H1 (cell line): ENCODE measurements around the gene DHX29. TPM values are rescaled to one million over a fixed set of nuclear protein-coding genes. Genes with fewer than 3 reads are reported as not detected.

Experiments
- BRCA1 ChIP-seq: IDR thresholded peaks from 2 replicates; pipeline ENCODE4 v1.6.1; 2012; ENCODE audit warnings: low read depth, low read length, improper control_type of control experiment
- CHD7 ChIP-seq: fragments of 300-600 bp; sonication (generic); IDR thresholded peaks from 2 replicates; pipeline ENCODE4 v1.7.1; 2012; ENCODE audit warnings: low read length, moderate library complexity, mild to moderate bottlenecking, inconsistent platforms; ENCODE audit not compliant: insufficient replicate concordance
- CREB1 ChIP-seq: IDR thresholded peaks from 2 replicates; pipeline ENCODE4 v1.6.1; 2012; ENCODE audit warnings: inconsistent platforms
- HDAC2 ChIP-seq, 2 experiments: fragments of 300-600 bp in 1 of 2; sonication (generic) in 1 of 2; IDR thresholded peaks; 2 replicates each; pipeline ENCODE4 v1.6.1; 2011 to 2012; ENCODE audit warnings: low read depth in 2 of 2, low read length in 2 of 2, mild to moderate bottlenecking in 2 of 2, moderate library complexity in 2 of 2, borderline replicate concordance in 1 of 2, inconsistent platforms in 1 of 2
- POLR2AphosphoS5 ChIP-seq: IDR thresholded peaks from 2 replicates; pipeline ENCODE4 v1.6.1; 2011; ENCODE audit warnings: low read depth, low read length
- SIX5 ChIP-seq: IDR thresholded peaks from 2 replicates; pipeline ENCODE4 v1.6.1; 2011; ENCODE audit warnings: mild to moderate bottlenecking, low read depth, low read length
- SRF ChIP-seq: IDR thresholded peaks from 2 replicates; pipeline ENCODE4 v1.6.1; 2011; ENCODE audit warnings: mild to moderate bottlenecking, low read depth, low read length, moderate library complexity
- YY1 ChIP-seq: IDR thresholded peaks from 2 replicates; pipeline ENCODE4 v1.6.1; 2011; ENCODE audit warnings: low read depth, mild to moderate bottlenecking, low read length
- polyA plus RNA-seq, 7 experiments: library from polyadenylated mRNA; depleted of rRNA in 3 of 7; stranded (reverse) in 5 of 7; unstranded in 2 of 7; fragments of >200 nt in 5 of 7; fragments of 200-250 nt in 2 of 7; gene quantifications; 1 replicate in 5 of 7; 2 replicates in 1 of 7; 4 replicates in 1 of 7; pipeline versions ENCODE4 v1.2.1 to v1.2.3, GENCODE V29; 2011 to 2013; ENCODE audit warnings: missing spikeins in 2 of 7, mixed read lengths in 2 of 7
- total RNA-seq: library from RNA; stranded (reverse); fragmentation: NEBNext Ultra II Directional; extraction: Animal tissue kit (Norgen Biotek cat#: 25700); gene quantifications from 2 replicates; pipeline ENCODE4 v1.2.1, GENCODE V29; 2021

DHX29 gene
- total and polyA plus RNA-seq, 2 of the 8 experiments (the other 6 are each of a cell fraction or from before 2014, with no cell fraction given): 3.4 to 32.1 TPM

- TF ChIP-seq BRCA1 (no peak), CHD7 (no peak), HDAC2 (IDR thresholded peaks at IDR 0.05; ENCODE audit: borderline replicate concordance in 1 of 2, low read depth in 2 of 2, low read length in 2 of 2) (no peak), CREB1 (no peak), YY1 (no peak), POLR2AphosphoS5 (no peak), SIX5 (no peak), SRF (no peak)
- TF ChIP-seq, all 59 proteins: peak for 0
These were observed 87.7 kb downstream of the DHX29 start (continued) for GRCh38 chr5:55219770-55220169.
